Adrenal gland (tissue), 5 donors: ENCODE measurements around the gene CTXND2.

Source experiments
- POLR2A ChIP-seq, 2 donors: fragments of 450-650 bp; IDR thresholded peaks; one replicate each; pipeline ENCODE4 v1.6.1; 2017; ENCODE audit warnings: antibody characterized with exemption in 2 of 2, mild to moderate bottlenecking in 2 of 2, moderate library complexity in 1 of 2
- TF ChIP-seq, protein P1 (sequence below), 6 experiments: fragments of 450-650 bp in 4 of 6; fragments of 200-600 bp in 2 of 6; sonication (generic) in 1 of 6; IDR thresholded peaks; 1 replicate in 5 of 6; 2 replicates in 1 of 6; pipeline versions ENCODE4 v1.5.1 to v1.8.0; 2016 to 2021; ENCODE audit warnings: antibody characterized with exemption in 6 of 6, mild to moderate bottlenecking in 2 of 6, moderate library complexity in 1 of 6
- donor health status: DM: no; HTN: no; CAD: no.

- TF ChIP-seq, protein P1, sequence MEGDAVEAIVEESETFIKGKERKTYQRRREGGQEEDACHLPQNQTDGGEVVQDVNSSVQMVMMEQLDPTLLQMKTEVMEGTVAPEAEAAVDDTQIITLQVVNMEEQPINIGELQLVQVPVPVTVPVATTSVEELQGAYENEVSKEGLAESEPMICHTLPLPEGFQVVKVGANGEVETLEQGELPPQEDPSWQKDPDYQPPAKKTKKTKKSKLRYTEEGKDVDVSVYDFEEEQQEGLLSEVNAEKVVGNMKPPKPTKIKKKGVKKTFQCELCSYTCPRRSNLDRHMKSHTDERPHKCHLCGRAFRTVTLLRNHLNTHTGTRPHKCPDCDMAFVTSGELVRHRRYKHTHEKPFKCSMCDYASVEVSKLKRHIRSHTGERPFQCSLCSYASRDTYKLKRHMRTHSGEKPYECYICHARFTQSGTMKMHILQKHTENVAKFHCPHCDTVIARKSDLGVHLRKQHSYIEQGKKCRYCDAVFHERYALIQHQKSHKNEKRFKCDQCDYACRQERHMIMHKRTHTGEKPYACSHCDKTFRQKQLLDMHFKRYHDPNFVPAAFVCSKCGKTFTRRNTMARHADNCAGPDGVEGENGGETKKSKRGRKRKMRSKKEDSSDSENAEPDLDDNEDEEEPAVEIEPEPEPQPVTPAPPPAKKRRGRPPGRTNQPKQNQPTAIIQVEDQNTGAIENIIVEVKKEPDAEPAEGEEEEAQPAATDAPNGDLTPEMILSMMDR (IDR thresholded peaks at IDR 0.05): no peak
- TF ChIP-seq POLR2A (IDR thresholded peaks at IDR 0.05): no peak
Measured at GRCh38 chr1:150957666-150958065, 70.7 kb downstream of the CTXND2 start.
